Uterus (tissue), 2 donors: Measurements from ENCODE around the gene DGKH.

ENCODE experiments used
- CTCF ChIP-seq, 4 experiments: fragments of 200-600 bp in 2 of 4; fragments of 450-650 bp in 2 of 4; sonication (generic) in 2 of 4; IDR thresholded peaks; one replicate each; pipeline ENCODE4 v1.5.1; 2016 to 2019; ENCODE audit warnings: antibody characterized with exemption in 4 of 4, mild to moderate bottlenecking in 2 of 4, moderate library complexity in 1 of 4
- POLR2A ChIP-seq, 2 donors: fragments of 450-650 bp; IDR thresholded peaks; one replicate each; pipeline ENCODE4 v1.6.1; 2016; ENCODE audit warnings: antibody characterized with exemption in 2 of 2, mild to moderate bottlenecking in 1 of 2, moderate library complexity in 1 of 2

- TF ChIP-seq CTCF (IDR thresholded peaks at IDR 0.05) (no peak), POLR2A (IDR thresholded peaks at IDR 0.05) (no peak)
Observed at GRCh38 chr13:42232671-42233070, 184.2 kb downstream of the DGKH start.
